SU-DHL-6 (cell line): ENCODE data around the gene HGD.
"Not testable (repeated sequence)": the region's sequence is repeated elsewhere in the genome, so short reads cannot be mapped to it uniquely, and the experiment has no call there.

Source experiments
- H2AFZ ChIP-seq: fragments of 200-600 bp; sonication (generic); 2 replicates; pipeline ENCODE4 v1.6.1; 2014; ENCODE audit warnings: low read depth, mild to moderate bottlenecking, moderate library complexity, mixed read lengths, antibody characterized with exemption, low read length; ENCODE audit not compliant: severe bottlenecking
- H3F3A ChIP-seq: fragments of 200-600 bp; shearing (Covaris generic); 2 replicates; pipeline ENCODE4 v1.6.0; 2016; ENCODE audit warnings: antibody characterized with exemption, mild to moderate bottlenecking; ENCODE audit not compliant: insufficient read depth
- H3K27ac ChIP-seq: fragments of 200-600 bp; sonication (generic); 2 replicates; pipeline ENCODE4 v1.5.1; 2016; ENCODE audit warnings: low read depth, mild to moderate bottlenecking, low read length, moderate library complexity, mixed read lengths
- H3K27me3 ChIP-seq: fragments of 200-600 bp; sonication (generic), shearing (Covaris generic); 2 replicates; pipeline ENCODE4 v1.6.0; 2014; ENCODE audit warnings: mild to moderate bottlenecking, low read length
- H3K36me3 ChIP-seq: fragments of 200-600 bp; sonication (generic); 2 replicates; pipeline ENCODE4 v1.6.1; 2014; ENCODE audit warnings: mild to moderate bottlenecking, low read length, mixed read lengths
- H3K4me2 ChIP-seq: fragments of 300-600, 200-600 bp; shearing (Covaris generic), sonication (generic); 2 replicates; pipeline ENCODE4 v1.6.0; 2014; ENCODE audit warnings: low read length, low read depth, mild to moderate bottlenecking; ENCODE audit not compliant: poor library complexity, severe bottlenecking
- H3K4me3 ChIP-seq: fragments of 200-600 bp; sonication (generic); 2 replicates; pipeline ENCODE4 v1.5.1; 2014; ENCODE audit warnings: antibody characterized with exemption, low read length, mild to moderate bottlenecking, mixed read lengths; ENCODE audit not compliant: insufficient read depth, poor library complexity, severe bottlenecking
- H3K79me2 ChIP-seq: fragments of 200-600 bp; sonication (generic); 2 replicates; pipeline ENCODE4 v1.6.1; 2014; ENCODE audit warnings: mild to moderate bottlenecking, low read length, moderate library complexity; ENCODE audit not compliant: insufficient read depth
- H3K9ac ChIP-seq: fragments of 200-600 bp; sonication (generic); 2 replicates; pipeline ENCODE4 v1.7.0; 2014; ENCODE audit warnings: mild to moderate bottlenecking, low read length
- H3K9me2 ChIP-seq: fragments of 200-600 bp; sonication (generic); replicated peaks from 2 replicates; pipeline ENCODE4 v1.6.1; 2014; ENCODE audit warnings: low read length; ENCODE audit not compliant: insufficient read depth
- H3K9me3 ChIP-seq: fragments of 200-600 bp; sonication (generic); 2 replicates; pipeline ENCODE4 v1.6.1; 2014; ENCODE audit warnings: low read length, mixed read lengths; ENCODE audit not compliant: insufficient read depth
- H4K20me1 ChIP-seq: fragments of 200-600 bp; sonication (generic); 2 replicates; pipeline ENCODE4 v1.6.1; 2014; ENCODE audit warnings: low read depth, mild to moderate bottlenecking, antibody characterized with exemption, low read length, moderate library complexity, mixed read lengths
- EZH2phosphoT487 ChIP-seq: fragments of 200-600 bp; sonication (generic), shearing (Covaris generic); conservative IDR thresholded peaks from 2 replicates; pipeline ENCODE4 v1.6.1; 2018; ENCODE audit warnings: mild to moderate bottlenecking, antibody characterized with exemption, low read length, moderate library complexity, mixed read lengths
- TF ChIP-seq, protein P1 (sequence below): fragments of 200-600 bp; sonication (generic); IDR thresholded peaks from one replicate; pipeline ENCODE4 v1.5.1; 2017; ENCODE audit warnings: antibody characterized with exemption, mild to moderate bottlenecking, low read length, moderate library complexity; ENCODE audit not compliant: insufficient read depth, poor library complexity, severe bottlenecking

Gene HGD, protein sequence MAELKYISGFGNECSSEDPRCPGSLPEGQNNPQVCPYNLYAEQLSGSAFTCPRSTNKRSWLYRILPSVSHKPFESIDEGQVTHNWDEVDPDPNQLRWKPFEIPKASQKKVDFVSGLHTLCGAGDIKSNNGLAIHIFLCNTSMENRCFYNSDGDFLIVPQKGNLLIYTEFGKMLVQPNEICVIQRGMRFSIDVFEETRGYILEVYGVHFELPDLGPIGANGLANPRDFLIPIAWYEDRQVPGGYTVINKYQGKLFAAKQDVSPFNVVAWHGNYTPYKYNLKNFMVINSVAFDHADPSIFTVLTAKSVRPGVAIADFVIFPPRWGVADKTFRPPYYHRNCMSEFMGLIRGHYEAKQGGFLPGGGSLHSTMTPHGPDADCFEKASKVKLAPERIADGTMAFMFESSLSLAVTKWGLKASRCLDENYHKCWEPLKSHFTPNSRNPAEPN

DNA sequence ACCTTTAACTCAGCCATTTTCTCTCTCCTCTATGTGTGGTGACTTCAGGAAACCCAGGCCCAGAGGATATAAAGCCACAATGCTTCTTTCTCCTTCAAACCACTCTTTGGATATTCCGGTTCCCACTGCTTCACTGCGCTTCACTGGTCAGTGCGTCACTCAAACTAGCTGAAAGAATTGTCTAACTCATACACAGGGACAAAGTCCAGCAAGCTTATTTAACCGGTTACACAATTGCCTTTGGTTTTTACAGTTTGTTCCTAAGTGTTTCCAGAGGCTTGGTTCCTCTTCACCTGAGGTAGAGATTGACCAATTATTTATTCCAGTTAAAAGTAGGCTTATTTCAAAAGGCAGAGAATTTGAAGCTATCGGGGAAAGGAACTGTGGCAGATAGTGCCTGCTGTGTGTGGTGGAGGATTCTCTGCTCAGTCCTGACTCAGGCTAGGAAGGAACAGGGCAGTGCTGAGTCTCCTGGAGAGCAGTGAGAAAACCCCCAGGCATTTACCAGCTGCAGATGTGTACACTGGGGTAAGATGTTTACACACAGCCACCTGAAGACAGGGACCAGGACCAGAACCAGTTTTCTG is at the start of gene HGD:
Gene HGD (minus strand): TSS at position 145 of the 587 bp plus-strand sequence. CDS start 128 bp downstream, at position 17.
- H2AFZ ChIP-seq: no peak within 1 kb of the TSS
- no peak within 1 kb of the TSS for H3K27ac ChIP-seq
- no peaks in the 10 kb centered on the region for H3F3A ChIP-seq
- H3K9me2 ChIP-seq: no peaks in the 10 kb centered on the region
- H4K20me1 ChIP-seq: no peaks in the 10 kb centered on the region
- H3K9ac ChIP-seq: no peak within 1 kb of the TSS
- no peak within 1 kb of the TSS for H3K4me2 ChIP-seq
- H3K27me3 ChIP-seq: no peaks in the 10 kb centered on the region
- no peaks in the 10 kb centered on the region for H3K36me3 ChIP-seq
- no peak within 1 kb of the TSS for H3K4me3 ChIP-seq
- no peaks in the 10 kb centered on the region for H3K9me3 ChIP-seq
- H3K79me2 ChIP-seq: no peaks in the 10 kb centered on the region
- TF ChIP-seq, protein P1, sequence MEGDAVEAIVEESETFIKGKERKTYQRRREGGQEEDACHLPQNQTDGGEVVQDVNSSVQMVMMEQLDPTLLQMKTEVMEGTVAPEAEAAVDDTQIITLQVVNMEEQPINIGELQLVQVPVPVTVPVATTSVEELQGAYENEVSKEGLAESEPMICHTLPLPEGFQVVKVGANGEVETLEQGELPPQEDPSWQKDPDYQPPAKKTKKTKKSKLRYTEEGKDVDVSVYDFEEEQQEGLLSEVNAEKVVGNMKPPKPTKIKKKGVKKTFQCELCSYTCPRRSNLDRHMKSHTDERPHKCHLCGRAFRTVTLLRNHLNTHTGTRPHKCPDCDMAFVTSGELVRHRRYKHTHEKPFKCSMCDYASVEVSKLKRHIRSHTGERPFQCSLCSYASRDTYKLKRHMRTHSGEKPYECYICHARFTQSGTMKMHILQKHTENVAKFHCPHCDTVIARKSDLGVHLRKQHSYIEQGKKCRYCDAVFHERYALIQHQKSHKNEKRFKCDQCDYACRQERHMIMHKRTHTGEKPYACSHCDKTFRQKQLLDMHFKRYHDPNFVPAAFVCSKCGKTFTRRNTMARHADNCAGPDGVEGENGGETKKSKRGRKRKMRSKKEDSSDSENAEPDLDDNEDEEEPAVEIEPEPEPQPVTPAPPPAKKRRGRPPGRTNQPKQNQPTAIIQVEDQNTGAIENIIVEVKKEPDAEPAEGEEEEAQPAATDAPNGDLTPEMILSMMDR: no peak
- TF ChIP-seq EZH2phosphoT487: no peak

DNA sequence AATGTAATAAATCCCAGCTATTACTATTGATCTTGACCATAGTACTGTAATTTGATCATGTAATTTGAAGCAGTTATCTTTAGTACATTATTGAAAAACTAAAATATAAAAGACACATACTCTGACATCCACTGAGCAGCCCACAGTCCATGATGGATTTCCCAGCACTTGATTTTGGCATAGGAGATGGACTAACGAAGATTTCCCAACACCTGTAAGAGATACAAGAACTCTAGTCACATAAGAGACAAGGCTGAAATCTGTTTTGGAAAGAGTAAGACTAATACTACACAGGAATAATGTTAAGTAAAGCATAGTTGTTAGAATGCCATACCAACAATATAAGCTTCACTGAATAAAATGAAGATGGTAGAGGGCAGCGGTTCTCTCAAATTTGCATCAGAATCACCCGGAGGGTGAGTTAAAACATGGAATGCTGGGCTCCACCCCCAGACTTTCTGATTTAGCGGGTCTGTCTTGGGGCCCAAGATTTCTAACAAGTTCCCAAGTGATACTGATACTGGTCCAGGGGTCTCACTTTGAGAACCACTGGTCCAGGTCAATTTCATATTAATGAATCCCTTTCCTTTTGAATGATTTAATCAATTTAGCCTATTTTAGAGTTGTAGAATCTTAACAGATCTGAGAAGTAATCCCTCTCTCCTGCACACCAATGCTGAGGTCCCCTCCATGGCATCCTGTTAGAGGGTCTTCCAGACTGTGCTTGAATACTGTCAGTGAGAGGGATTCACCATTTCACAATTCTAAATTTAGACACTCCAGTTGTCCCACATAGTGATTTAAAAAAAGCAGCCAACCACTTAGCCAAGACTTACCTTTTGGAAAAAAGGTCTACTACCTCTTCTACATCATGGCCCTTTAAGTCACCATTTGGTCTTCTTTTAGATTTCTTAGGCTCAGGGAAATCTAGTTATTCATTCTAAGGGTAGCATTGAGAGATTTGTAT is 48.8 kb upstream of the HGD start:
- Histone ChIP-seq H2AFZ (no peak overlapping the region), H3K79me2 (peaks cover 6% of the 10 kb centered on the region; the same call in 1 of the 2 replicates), H3K36me3 (peaks cover 21% of the 10 kb centered on the region; the same call in 1 of the 2 replicates), H3K9ac (no peak overlapping the region), H3K27ac (no peak overlapping the region), H3K4me3 (no peak overlapping the region), H4K20me1 (no peaks in the 10 kb centered on the region), H3K4me2 (no peak overlapping the region), H3K9me2 (no peaks in the 10 kb centered on the region), H3K27me3 (no peaks in the 10 kb centered on the region), H3F3A (0 out of 2 replicates have a peak, but pooled peaks cover 5% of the 10 kb centered on the region), H3K9me3 (no peaks in the 10 kb centered on the region)
- TF ChIP-seq, protein P1: no peak
- TF ChIP-seq EZH2phosphoT487: no peak

DNA sequence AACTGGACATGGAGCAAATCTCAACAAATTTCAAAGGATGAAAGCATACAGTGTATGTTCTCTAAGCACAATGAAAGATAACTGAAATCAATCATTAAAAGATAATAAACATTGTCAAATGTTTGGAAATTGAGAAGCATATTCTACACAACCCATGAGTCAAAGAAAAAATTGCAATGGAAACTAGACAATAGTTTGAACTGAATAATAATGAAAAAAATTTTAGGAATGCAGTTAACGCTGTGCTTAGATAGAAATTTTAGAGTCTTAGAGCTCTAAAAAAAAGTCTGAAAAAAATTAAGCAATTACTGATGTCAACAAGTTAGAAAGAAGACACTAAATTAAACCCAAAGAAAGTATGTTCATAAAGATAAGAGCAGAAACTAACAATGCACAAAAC is 44.8 kb upstream of the HGD start:
- H3K9me2 ChIP-seq: no peaks in the 10 kb centered on the region
- no peaks in the 10 kb centered on the region for H4K20me1 ChIP-seq
- 0 out of 2 replicates have a peak, but pooled peaks cover 5% of the 10 kb centered on the region for H3F3A ChIP-seq
- no peaks in the 10 kb centered on the region for H3K9me3 ChIP-seq
- H2AFZ ChIP-seq: no peak overlapping the region
- H3K36me3 ChIP-seq: peaks cover 21% of the 10 kb centered on the region; the same call in 1 of the 2 replicates
- no peaks in the 10 kb centered on the region for H3K27me3 ChIP-seq
- TF ChIP-seq, protein P1: no peak
- no peak for TF ChIP-seq EZH2phosphoT487
- H3K4me2 ChIP-seq: no peak overlapping the region
- H3K9ac ChIP-seq: no peak overlapping the region
- H3K79me2 ChIP-seq: peaks cover 6% of the 10 kb centered on the region; the same call in 1 of the 2 replicates
- H3K4me3 ChIP-seq: no peak overlapping the region
- H3K27ac ChIP-seq: no peak overlapping the region

DNA sequence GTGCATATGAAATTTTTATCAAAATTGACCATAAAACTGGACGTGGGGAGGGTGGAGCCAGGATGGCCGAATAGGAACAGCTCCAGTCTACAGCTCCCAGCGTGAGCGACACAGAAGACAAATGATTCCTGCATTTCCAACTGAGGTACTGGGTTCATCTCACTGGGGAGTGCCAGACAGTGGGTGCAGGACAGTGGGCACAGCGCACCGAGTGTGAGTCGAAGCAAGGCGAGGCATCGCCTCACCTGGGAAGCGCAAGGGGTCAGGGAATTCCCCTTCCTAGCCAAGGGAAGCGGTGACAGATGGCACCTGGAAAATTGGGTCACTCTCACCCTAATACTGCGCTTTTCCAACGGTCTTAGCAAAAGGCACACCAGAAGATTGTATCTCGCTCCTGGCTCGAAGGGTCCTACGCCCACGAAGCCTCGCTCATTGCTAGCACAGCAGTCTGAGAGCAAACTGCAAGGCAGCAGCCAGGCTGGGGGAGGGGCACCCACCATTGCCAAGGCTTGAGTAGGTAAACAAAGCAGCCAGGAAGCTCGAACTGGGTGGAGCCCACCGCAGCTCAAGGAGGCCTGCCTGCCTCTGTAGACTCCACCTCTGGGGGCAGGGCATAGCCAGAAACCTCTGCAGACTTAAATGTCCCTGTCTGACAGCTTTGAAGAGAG is 37.3 kb upstream of the HGD start:
- not testable (repeated sequence) for H3K27me3 ChIP-seq, H3K4me2 ChIP-seq, H3K36me3 ChIP-seq, H3K4me3 ChIP-seq, H3K27ac ChIP-seq, H3K9me2 ChIP-seq, H3K9me3 ChIP-seq, H4K20me1 ChIP-seq, H3K9ac ChIP-seq, H3F3A ChIP-seq, H2AFZ ChIP-seq
- peaks cover 15% of the 10 kb centered on the region for H3K79me2 ChIP-seq
